CD4-positive, CD25-positive, alpha-beta regulatory T cell (primary cell): ENCODE measurements around the gene CA12. TPM values are rescaled to one million over a fixed set of nuclear protein-coding genes. Genes with fewer than 3 reads are reported as not detected.
A peak's percentile ranks its signal among the peaks of the same experiment; 100 is the strongest.

ENCODE experiments used
- ATAC-seq, 2 donors: fragments of 150-1000 bp; cut with Tn5 transposase; one replicate each; pipeline ENCODE4 v1.10.0; 2021; ENCODE audit warnings: low read depth in 2 of 2, moderate number of reproducible peaks in 2 of 2, moderate library complexity in 1 of 2
- DNase-seq, 3 donors: peaks; one replicate each; pipeline versions ENCODE4 v3.0.0 to v3.0.0-alpha.2; 2012 to 2022; ENCODE audit warnings: mixed read lengths in 1 of 3
- H3K27ac ChIP-seq: one replicate; pipeline ENCODE4 v1.7.0; 2013; ENCODE audit warnings: mild to moderate bottlenecking, low read length; ENCODE audit not compliant: insufficient read depth, poor library complexity, severe bottlenecking
- H3K27me3 ChIP-seq: one replicate; pipeline ENCODE4 v1.7.0; 2013; ENCODE audit warnings: low read length; ENCODE audit not compliant: control insufficient read depth, insufficient read depth
- H3K36me3 ChIP-seq: one replicate; pipeline ENCODE4 v1.7.0; 2013; ENCODE audit warnings: mild to moderate bottlenecking, low read length, moderate library complexity; ENCODE audit not compliant: control insufficient read depth, insufficient read depth
- H3K4me1 ChIP-seq: 2 replicates; pipeline ENCODE4 v1.7.0; 2013; ENCODE audit warnings: mild to moderate bottlenecking, low read length; ENCODE audit not compliant: insufficient read depth, control insufficient read depth, poor library complexity, severe bottlenecking
- H3K4me3 ChIP-seq: one replicate; pipeline ENCODE4 v1.7.0; 2013; ENCODE audit warnings: low read depth, mild to moderate bottlenecking, low read length, moderate library complexity
- H3K9me3 ChIP-seq, 2 experiments: 1 replicate in 1 of 2; 2 replicates in 1 of 2; pipeline ENCODE4 v1.7.0; 2013; ENCODE audit warnings: low read length in 2 of 2, mild to moderate bottlenecking in 1 of 2, moderate library complexity in 1 of 2; ENCODE audit not compliant: control insufficient read depth in 2 of 2
- H3K27ac Mint-ChIP-seq, 3 donors: one replicate each; pipeline ENCODE4 v1.8.0; 2020 to 2022; ENCODE audit warnings: mild to moderate bottlenecking in 3 of 3, mixed read lengths in 3 of 3, moderate library complexity in 2 of 3
- H3K27me3 Mint-ChIP-seq: one replicate; pipeline ENCODE4 v1.8.0; 2022; ENCODE audit warnings: mild to moderate bottlenecking, mixed read lengths
- H3K36me3 Mint-ChIP-seq: one replicate; pipeline ENCODE4 v1.8.0; 2020; ENCODE audit warnings: mixed read lengths
- H3K4me1 Mint-ChIP-seq, 4 donors: one replicate each; pipeline ENCODE4 v1.8.0; 2020 to 2022; ENCODE audit warnings: mixed read lengths in 4 of 4, mild to moderate bottlenecking in 1 of 4
- H3K4me3 Mint-ChIP-seq, 4 donors: one replicate each; pipeline ENCODE4 v1.8.0; 2020 to 2022; ENCODE audit warnings: mild to moderate bottlenecking in 4 of 4, mixed read lengths in 4 of 4, moderate library complexity in 3 of 4
- H3K9me3 Mint-ChIP-seq, 7 donors: one replicate each; pipeline ENCODE4 v1.8.0; 2020 to 2022; ENCODE audit warnings: mixed read lengths in 7 of 7, mild to moderate bottlenecking in 3 of 7, moderate library complexity in 2 of 7
- polyA plus RNA-seq, 4 donors: library from polyadenylated mRNA; unstranded; fragments of 300-500 nt; fragmentation: Illumina TruSeq; gene quantifications; one replicate each; pipeline ENCODE4 v1.2.3, GENCODE V29; 2021
- total RNA-seq: library from RNA; stranded (reverse); gene quantifications from one replicate; pipeline ENCODE4 v1.2.3, GENCODE V29; 2022

The CA12 gene
- total and polyA plus RNA-seq, 5 donors from 2014 or later, result not detected

DNA sequence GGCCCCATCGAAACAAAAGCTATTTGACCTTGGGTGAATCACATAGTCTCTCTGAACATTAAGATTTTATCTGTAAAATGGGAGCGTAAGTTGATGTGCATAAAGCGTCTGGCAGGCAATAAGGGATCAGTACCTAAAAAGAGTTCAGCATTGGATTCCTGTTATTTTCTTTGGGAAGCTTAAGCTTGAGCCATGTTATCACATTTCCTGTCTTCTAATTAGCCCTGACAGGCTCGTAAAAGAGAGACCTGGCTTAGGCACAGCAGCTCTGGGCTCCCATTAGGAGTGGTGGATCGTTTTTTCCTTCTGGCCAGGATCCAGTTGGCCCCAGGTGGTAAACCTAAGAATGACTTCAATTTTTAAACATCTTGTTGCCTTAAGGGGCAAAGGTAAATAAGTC lies 26.0 kb upstream of the CA12 start:
- no peak overlapping the region for H3K27ac ChIP-seq
- no peak overlapping the region for H3K4me3 Mint-ChIP-seq
- no peak overlapping the region for H3K27ac Mint-ChIP-seq
- no peaks in the 10 kb centered on the region for H3K36me3 ChIP-seq
- H3K36me3 Mint-ChIP-seq, result no peaks in the 10 kb centered on the region
- no peaks in the 10 kb centered on the region for H3K9me3 ChIP-seq
- no peaks in the 10 kb centered on the region for H3K9me3 Mint-ChIP-seq
- no peak for DNase-seq
- H3K27me3 ChIP-seq, result peaks cover 2% of the 10 kb centered on the region
- ATAC-seq, result no peak
- no peaks in the 10 kb centered on the region for H3K4me1 ChIP-seq
- no peak overlapping the region for H3K4me3 ChIP-seq
- H3K4me1 Mint-ChIP-seq, result peaks cover 0 to 2% (median 0%) of the 10 kb centered on the region in 4 donors
- peaks cover 43% of the 10 kb centered on the region for H3K27me3 Mint-ChIP-seq

DNA sequence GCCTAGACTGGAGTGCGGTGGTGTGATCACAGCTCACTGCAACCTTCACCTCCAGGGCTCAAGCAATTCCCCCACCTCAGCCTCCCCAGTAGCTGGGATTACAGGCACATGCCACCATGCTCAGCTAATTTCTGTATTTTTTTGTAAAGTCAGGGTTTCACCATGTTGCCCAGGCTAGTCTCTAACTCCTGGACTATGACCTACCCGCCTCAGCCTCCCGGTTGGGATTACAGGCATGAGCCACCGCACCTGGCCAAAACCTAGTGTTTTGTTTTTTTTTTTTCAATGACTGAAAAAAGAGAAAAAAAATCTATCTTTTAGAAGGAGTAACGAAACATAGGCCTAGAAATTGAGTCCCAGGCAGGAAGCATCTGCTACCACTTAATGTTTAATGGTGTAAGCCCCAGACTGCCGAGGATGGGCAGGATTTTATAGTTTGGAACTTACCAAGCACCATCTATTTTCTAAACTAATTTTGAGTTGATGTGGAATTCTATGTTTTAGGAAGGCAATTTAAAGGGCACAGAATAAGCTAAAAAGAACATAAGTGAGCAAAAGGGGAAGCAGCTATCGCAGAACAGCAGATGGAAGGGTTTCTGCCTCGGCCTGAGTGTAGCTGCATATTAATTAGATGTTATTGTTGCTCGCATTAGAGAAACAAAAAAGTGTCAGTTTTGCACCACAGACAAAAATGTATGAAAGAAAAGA lies 24.2 kb upstream of the CA12 start:
- Histone ChIP-seq H3K36me3 (no peaks in the 10 kb centered on the region), H3K27ac (no peak overlapping the region), H3K4me3 (no peak overlapping the region), H3K27me3 (peaks cover 2% of the 10 kb centered on the region), H3K4me1 (no peaks in the 10 kb centered on the region), H3K9me3 (no peaks in the 10 kb centered on the region)
- ATAC-seq (no peak), DNase-seq (no peak)
- Mint-ChIP-seq H3K27ac (peak overlapping the region in 1 of 3 donors; percentile 16), H3K4me3 (no peak overlapping the region), H3K9me3 (no peaks in the 10 kb centered on the region), H3K36me3 (no peaks in the 10 kb centered on the region), H3K4me1 (peaks cover 0 to 2% (median 0%) of the 10 kb centered on the region in 4 donors), H3K27me3 (peaks cover 37% of the 10 kb centered on the region)

DNA sequence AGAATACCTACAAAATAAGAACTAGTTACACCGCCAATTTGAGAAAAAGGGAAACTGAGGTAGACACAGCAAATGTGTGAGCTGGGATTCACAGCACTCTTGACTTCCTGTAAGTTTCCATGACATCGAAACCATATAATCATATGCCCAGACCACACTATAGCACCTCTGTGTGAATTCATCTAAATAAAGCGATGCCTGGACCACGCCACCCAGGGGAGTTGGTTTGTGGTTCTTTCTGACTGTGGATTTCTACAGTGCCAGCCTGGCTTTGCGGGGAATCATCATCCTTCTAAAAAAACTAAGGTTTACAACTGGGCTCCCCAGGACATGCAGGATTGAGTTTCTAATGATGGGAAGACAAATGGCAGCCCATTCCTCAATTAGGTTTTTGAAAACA lies 23.5 kb upstream of the CA12 start:
- H3K4me3 Mint-ChIP-seq, result no peak overlapping the region
- H3K4me1 Mint-ChIP-seq, result peaks cover 0 to 2% (median 0%) of the 10 kb centered on the region in 4 donors
- no peaks in the 10 kb centered on the region for H3K36me3 ChIP-seq
- peaks cover 2% of the 10 kb centered on the region for H3K27me3 ChIP-seq
- no peaks in the 10 kb centered on the region for H3K4me1 ChIP-seq
- DNase-seq (no peak), ATAC-seq (no peak)
- H3K27me3 Mint-ChIP-seq, result peaks cover 33% of the 10 kb centered on the region
- H3K27ac ChIP-seq, result no peak overlapping the region
- H3K9me3 Mint-ChIP-seq, result no peaks in the 10 kb centered on the region
- no peaks in the 10 kb centered on the region for H3K36me3 Mint-ChIP-seq
- no peaks in the 10 kb centered on the region for H3K9me3 ChIP-seq
- H3K27ac Mint-ChIP-seq, result no peak overlapping the region
- H3K4me3 ChIP-seq, result no peak overlapping the region

- Histone ChIP-seq H3K4me1 (no peaks in the 10 kb centered on the region), H3K9me3 (no peaks in the 10 kb centered on the region), H3K4me3 (no peak overlapping the region), H3K27ac (no peak overlapping the region), H3K27me3 (peaks cover 2% of the 10 kb centered on the region), H3K36me3 (no peaks in the 10 kb centered on the region)
- no peak for ATAC-seq
- Mint-ChIP-seq H3K4me3 (no peak overlapping the region), H3K27me3 (peaks cover 34% of the 10 kb centered on the region), H3K9me3 (no peaks in the 10 kb centered on the region), H3K27ac (no peak overlapping the region), H3K4me1 (peaks cover 0 to 2% (median 0%) of the 10 kb centered on the region in 4 donors), H3K36me3 (no peaks in the 10 kb centered on the region)
- no peak for DNase-seq
Measured at GRCh38 chr15:63403254-63403945, 21.8 kb upstream of the CA12 start.

GRCh38 chr15:63402498-63403253 lies 21.0 kb upstream of the CA12 start:
- DNase-seq (peak in 2 of 3 donors; percentile 46 to 55), ATAC-seq (peak in 1 of 2 donors; percentile 31)
- H3K27me3 ChIP-seq, result no peaks in the 10 kb centered on the region
- Mint-ChIP-seq H3K27ac (no peak overlapping the region), H3K36me3 (no peaks in the 10 kb centered on the region), H3K27me3 (peaks cover 35% of the 10 kb centered on the region), H3K9me3 (no peaks in the 10 kb centered on the region), H3K4me1 (peaks cover 0 to 2% (median 0%) of the 10 kb centered on the region in 4 donors), H3K4me3 (peak overlapping the region in 1 of 4 donors; percentile 29)
- H3K27ac ChIP-seq, result no peak overlapping the region
- no peak overlapping the region for H3K4me3 ChIP-seq
- no peaks in the 10 kb centered on the region for H3K4me1 ChIP-seq
- no peaks in the 10 kb centered on the region for H3K36me3 ChIP-seq
- no peaks in the 10 kb centered on the region for H3K9me3 ChIP-seq

GRCh38 chr15:63401714-63402497 lies 20.3 kb upstream of the CA12 start:
- Mint-ChIP-seq H3K9me3 (no peaks in the 10 kb centered on the region), H3K4me3 (no peak overlapping the region), H3K36me3 (no peaks in the 10 kb centered on the region), H3K27me3 (peaks cover 37% of the 10 kb centered on the region), H3K4me1 (peaks cover 0 to 2% (median 0%) of the 10 kb centered on the region in 4 donors), H3K27ac (no peak overlapping the region)
- H3K36me3 ChIP-seq, result no peaks in the 10 kb centered on the region
- ATAC-seq, result no peak
- no peaks in the 10 kb centered on the region for H3K9me3 ChIP-seq
- H3K4me3 ChIP-seq, result no peak overlapping the region
- no peaks in the 10 kb centered on the region for H3K27me3 ChIP-seq
- no peak overlapping the region for H3K27ac ChIP-seq
- no peak for DNase-seq
- no peaks in the 10 kb centered on the region for H3K4me1 ChIP-seq

GRCh38 chr15:63401078-63401477 lies 19.4 kb upstream of the CA12 start:
- DNase-seq, result no peak
- no peak overlapping the region for H3K4me3 ChIP-seq
- no peaks in the 10 kb centered on the region for H3K36me3 ChIP-seq
- H3K27me3 ChIP-seq, result peaks cover 6% of the 10 kb centered on the region
- Mint-ChIP-seq H3K27me3 (peaks cover 41% of the 10 kb centered on the region), H3K36me3 (no peaks in the 10 kb centered on the region), H3K27ac (no peak overlapping the region), H3K4me3 (no peak overlapping the region), H3K9me3 (no peaks in the 10 kb centered on the region), H3K4me1 (peaks cover 0 to 2% (median 0%) of the 10 kb centered on the region in 4 donors)
- H3K27ac ChIP-seq, result no peak overlapping the region
- H3K9me3 ChIP-seq, result no peaks in the 10 kb centered on the region
- no peaks in the 10 kb centered on the region for H3K4me1 ChIP-seq
- no peak for ATAC-seq
